Right lung (tissue), 5 donors: ENCODE measurements around the gene F12. TPM values are rescaled to one million over a fixed set of nuclear protein-coding genes. Genes with fewer than 3 reads are reported as not detected.
A peak's percentile ranks its signal among the peaks of the same experiment; 100 is the strongest.

Experiments
- DNase-seq, 2 donors: peaks; one replicate each; pipeline ENCODE4 v3.0.0-alpha.2; 2013
- polyA plus RNA-seq, 5 donors: library from polyadenylated mRNA; unstranded; fragments of 120-200 nt; gene quantifications; one replicate each; pipeline versions ENCODE4 v1.2.1 to v1.2.3, GENCODE V29; 2013; ENCODE audit warnings: inconsistent platforms in 1 of 5, low replicate concordance in 1 of 5; ENCODE audit not compliant: insufficient read length in 5 of 5, insufficient read depth in 1 of 5

F12 gene
- polyA plus RNA-seq, 5 donors, result 0.09 to 0.40 (median 0.17) TPM; not detected in 1

DNA sequence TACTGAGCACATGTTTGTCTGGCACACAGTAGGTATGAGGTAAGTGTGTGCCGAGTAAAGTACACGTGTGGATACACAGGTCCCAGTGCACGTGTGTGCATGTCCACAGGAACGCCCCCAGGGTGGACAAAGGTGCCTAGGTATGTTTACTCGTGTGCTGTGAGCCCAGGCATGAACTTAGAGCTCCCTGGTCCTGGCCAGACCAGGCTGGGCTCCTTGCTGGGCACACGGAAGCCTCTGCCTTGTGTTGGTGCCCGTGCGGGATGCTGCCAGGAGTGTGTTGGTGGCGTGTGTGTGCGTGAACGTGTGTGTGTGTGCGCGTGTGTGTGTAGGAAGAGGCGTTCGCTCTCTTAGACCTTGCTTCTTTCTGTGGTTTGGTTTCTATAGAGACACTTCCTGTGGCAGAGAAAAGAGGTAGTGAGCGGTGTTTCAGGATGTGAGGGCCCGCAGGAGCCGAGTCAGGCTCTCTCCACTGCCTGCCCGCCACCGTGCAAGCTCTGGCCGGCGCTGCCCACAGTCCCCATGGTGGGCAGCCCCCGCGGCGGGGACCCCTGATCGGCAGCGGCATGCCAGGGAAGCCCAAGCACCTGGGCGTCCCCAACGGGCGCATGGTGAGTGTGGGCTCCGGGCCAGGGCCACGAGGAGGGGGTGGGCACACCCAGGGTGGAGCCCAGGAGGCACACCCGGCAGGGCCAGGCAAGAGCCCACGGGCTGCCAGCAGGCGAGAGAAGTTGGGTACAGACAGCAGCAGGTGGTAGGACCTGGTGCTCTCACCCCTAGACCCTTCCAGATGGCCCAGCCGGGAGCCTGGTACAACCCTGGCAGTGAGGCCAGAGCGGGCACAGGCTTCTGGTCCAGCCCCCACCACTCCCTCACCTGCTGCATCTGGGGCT is 51.7 kb downstream of the F12 start, which contains the start of gene RGS14:
RGS14 (plus strand) TSS at position 466 of the 893 bp plus-strand sequence; CDS start at position 567, 101 bp downstream.
- peak in 1 of 2 donors; percentile 27 for DNase-seq

DNA sequence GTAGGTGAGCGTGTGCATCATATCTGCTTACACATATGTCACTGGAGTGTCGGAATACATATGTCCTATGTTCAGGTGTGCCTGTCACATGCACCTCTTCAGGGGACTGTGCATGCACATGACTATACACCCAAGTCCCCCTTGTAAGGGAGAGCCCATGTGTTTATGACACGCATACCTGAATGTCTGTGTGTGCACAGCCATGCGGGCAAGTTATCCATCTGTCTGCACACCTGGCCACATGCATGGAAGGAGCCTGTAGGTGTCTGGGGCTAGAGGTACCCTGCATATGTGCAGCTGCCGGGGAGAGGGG is 52.3 kb downstream of the F12 start:
- DNase-seq, result no peak

DNA sequence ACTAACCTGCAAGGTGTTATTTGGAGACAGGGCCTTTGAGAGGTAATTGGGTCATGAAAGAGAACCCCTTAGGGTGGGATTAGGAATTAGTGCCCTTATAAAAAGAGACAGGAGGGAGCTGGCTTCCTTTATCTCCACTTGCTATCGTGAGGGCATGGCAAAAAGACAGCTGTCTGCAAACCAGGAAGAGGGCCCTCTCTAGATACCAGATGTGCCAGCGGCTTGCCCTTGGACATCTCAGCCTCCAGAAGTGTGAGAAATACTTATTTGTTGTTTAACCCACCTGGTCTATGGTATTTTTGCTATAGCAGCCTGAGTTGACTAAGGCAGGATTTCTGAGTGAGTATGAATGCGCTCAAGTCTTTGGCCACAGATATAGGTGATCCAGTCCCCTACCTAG is 52.6 kb downstream of the F12 start:
- no peak for DNase-seq

DNA sequence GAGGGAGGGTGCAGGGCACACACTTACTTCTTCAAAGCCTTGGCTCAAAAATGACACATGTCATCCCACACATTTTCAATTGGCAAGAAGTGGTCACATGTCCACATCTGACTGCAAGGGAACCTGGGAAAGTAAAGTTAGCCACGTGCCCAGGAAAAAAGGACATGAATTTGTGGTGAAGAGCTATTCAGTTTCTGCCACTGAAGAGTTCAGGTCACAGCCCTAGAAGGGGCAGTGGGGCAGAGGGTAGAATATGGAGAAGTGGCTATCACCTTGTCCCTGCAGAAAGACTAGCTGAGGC is 53.5 kb downstream of the F12 start:
- no peak for DNase-seq

DNA sequence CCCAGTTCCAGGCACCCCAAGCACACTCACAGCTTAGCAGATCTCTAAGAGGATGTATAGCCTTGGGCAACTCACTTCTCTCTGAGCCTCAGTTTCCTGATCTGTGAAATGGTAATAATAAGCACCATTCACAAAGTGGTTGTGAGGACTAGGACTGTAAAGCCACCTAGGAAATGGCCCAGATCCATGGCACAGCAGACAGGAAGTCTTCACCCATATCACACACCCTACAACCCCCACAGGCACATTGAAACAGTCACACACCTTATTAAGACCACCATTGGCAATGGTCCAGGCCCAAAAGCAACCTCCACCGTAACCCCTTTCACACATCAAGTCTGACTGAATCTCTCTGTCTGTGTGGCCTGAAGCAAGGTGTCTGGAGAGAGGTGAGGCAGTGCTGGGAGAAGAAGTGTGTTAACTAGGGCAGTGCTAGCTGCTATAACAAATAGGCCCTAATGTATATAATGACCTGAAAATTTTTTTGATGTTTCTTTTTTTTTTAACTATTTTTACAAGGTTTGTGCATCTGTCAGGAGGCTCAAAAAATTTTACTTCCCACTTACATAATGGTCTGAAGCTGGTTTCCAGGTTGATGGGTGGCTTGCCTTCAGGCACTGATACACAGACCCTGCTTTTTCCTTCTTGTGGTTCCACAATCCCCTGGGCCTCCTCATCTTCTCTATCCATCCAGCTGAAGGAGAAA is 54.0 kb downstream of the F12 start:
- DNase-seq, result no peak

DNA sequence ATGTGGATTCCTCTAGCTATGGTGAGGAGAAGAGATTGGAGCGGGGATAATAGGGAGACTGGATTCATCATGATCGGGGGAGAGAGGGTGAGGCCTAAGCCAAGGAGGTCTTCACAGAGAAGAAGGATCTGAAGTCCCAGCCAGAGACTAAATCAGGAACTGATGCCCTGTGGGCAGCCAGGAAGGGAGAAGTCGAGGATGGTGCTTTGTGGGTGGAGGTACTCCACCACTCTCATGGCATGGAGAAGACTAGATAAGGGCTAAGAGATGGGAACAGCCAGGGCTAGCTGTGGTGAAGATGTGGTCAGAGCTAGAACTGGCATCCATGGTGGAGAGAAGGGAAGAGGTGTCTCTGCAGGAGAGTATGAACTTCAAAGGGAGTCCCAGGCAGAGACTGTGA is 54.7 kb downstream of the F12 start:
- no peak for DNase-seq

DNA sequence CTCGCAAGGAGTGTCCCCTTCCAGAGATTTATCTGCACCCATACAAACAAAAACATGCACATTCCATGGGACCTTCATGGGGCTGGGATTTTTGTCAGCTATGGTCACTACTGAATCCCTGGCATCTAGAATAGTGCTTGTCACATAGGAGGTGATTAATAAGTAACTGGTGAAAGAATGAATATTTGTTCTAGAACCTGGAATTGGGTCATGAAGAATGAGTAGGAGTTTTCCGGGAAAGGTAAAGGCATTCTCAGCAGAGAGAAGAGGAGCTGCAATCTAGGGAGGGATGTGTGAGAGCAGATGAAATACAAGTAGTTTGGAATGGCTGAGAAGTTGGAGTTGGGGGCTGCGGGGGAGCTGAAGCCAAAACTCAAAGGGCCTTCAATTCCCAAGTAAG is 55.1 kb downstream of the F12 start:
- DNase-seq, result no peak

DNA sequence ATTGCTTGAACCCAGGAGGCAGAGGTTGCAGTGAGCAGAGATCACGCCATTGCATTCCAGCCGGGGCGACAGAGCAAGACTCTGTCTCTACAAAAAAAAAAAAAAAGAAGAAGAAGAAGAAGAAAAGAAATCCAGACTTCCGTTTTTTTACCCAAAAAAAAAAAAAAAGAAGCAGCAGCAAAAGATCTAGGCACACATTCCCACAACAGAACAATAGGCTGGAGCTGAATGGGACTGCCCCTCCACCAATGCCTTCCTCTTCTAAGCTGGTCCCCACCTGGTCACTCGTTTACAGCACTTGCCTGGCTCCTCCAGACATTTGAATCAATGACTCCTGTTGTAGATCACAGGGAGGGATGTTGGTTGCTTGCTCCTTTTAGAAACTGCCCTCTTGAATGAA is 56.3 kb downstream of the F12 start:
- DNase-seq, result no peak

Other genes with a start within 250 kb of the F12 start
- gene RAB24, start 105.8 kb downstream of the F12 start, polyA plus RNA-seq, result 10 to 100 TPM; 21.0 to 44.5 (median 27.0) TPM
- gene PRELID1, start 105.8 kb downstream of the F12 start, polyA plus RNA-seq, result 100 to 1,000 TPM in 1 of 5 donors, 10 to 100 TPM in 4; 75.9 to 128 (median 93.9) TPM
- 10 to 100 TPM; 16.7 to 39.9 (median 30.3) TPM for gene MXD3, start 97.7 kb downstream of the F12 start, polyA plus RNA-seq
- gene LMAN2, start 57.9 kb downstream of the F12 start, polyA plus RNA-seq, result 100 to 1,000 TPM in 4 of 5 donors, 10 to 100 TPM in 1; 85.2 to 137 (median 105) TPM
- 10 to 100 TPM in 1 of 5 donors, 1 to 10 TPM in 4; 3.6 to 14.0 (median 8.5) TPM for gene RGS14, start 51.6 kb downstream of the F12 start, polyA plus RNA-seq
- gene SLC34A1, start 25.1 kb downstream of the F12 start, polyA plus RNA-seq, result under 1 TPM in 1 of 5 donors, not detected in 4; 0.51 TPM
- gene PFN3, start 8.9 kb downstream of the F12 start, polyA plus RNA-seq, result not detected
- gene GRK6, start 17.1 kb upstream of the F12 start, polyA plus RNA-seq, result 10 to 100 TPM; 14.8 to 27.7 (median 17.7) TPM
- gene PRR7, start 37.2 kb upstream of the F12 start, polyA plus RNA-seq, result 1 to 10 TPM in 1 of 5 donors, under 1 TPM in 4; 0.39 to 2.5 (median 0.63) TPM
- 100 to 1,000 TPM; 121 to 218 (median 139) TPM for gene DBN1, start 64.1 kb upstream of the F12 start, polyA plus RNA-seq
- gene PDLIM7, start 88.0 kb upstream of the F12 start, polyA plus RNA-seq, result 100 to 1,000 TPM in 1 of 5 donors, 10 to 100 TPM in 4; 55.0 to 128 (median 85.9) TPM
- 1 to 10 TPM; 5.6 to 6.6 (median 6.4) TPM for gene DOK3, start 100.3 kb upstream of the F12 start, polyA plus RNA-seq
- gene DDX41, start 107.4 kb upstream of the F12 start, polyA plus RNA-seq, result 100 to 1,000 TPM in 1 of 5 donors, 10 to 100 TPM in 4; 74.4 to 104 (median 84.1) TPM
- gene FAM193B, start 145.0 kb upstream of the F12 start, polyA plus RNA-seq, result 100 to 1,000 TPM in 1 of 5 donors, 10 to 100 TPM in 4; 84.2 to 108 (median 94.9) TPM
- gene TMED9, start 182.6 kb upstream of the F12 start, polyA plus RNA-seq, result 100 to 1,000 TPM; 117 to 180 (median 130) TPM
- gene B4GALT7, start 190.6 kb upstream of the F12 start, polyA plus RNA-seq, result 10 to 100 TPM; 17.3 to 30.0 (median 21.2) TPM